Ascending aorta (tissue), 2 donors: ENCODE data around the gene ZC3H7B. TPM values are rescaled to one million over a fixed set of nuclear protein-coding genes. Genes with fewer than 3 reads are reported as not detected.

Experiments used
- DNase-seq, 2 donors: peaks; one replicate each; pipeline ENCODE4 v3.0.0-alpha.2; 2019; ENCODE audit warnings: low spot score in 2 of 2
- H3K27ac ChIP-seq, 2 donors: fragments of 200-600 bp; sonication (generic); one replicate each; pipeline ENCODE4 v1.5.1; 2016 to 2017; ENCODE audit warnings: mild to moderate bottlenecking in 1 of 2
- H3K27me3 ChIP-seq: fragments of 200-600 bp; sonication (generic); one replicate; pipeline ENCODE4 v1.5.1; 2017
- H3K36me3 ChIP-seq, 2 donors: fragments of 200-600 bp; sonication (generic); one replicate each; pipeline ENCODE4 v1.5.1; 2016
- H3K4me1 ChIP-seq, 2 donors: fragments of 200-600 bp; sonication (generic); one replicate each; pipeline ENCODE4 v1.5.1; 2016 to 2017; ENCODE audit warnings: mild to moderate bottlenecking in 1 of 2
- H3K4me3 ChIP-seq, 2 donors: fragments of 200-600 bp; sonication (generic); one replicate each; pipeline ENCODE4 v1.5.1; 2016 to 2017; ENCODE audit warnings: mild to moderate bottlenecking in 1 of 2
- H3K9me3 ChIP-seq, 2 donors: fragments of 200-600 bp; sonication (generic); one replicate each; pipeline ENCODE4 v1.5.1; 2016
- CTCF ChIP-seq, 3 experiments: fragments of 200-600 bp in 2 of 3; fragments of 450-650 bp in 1 of 3; sonication (generic) in 2 of 3; IDR thresholded peaks; one replicate each; pipeline ENCODE4 v1.5.1; 2016 to 2019; ENCODE audit warnings: antibody characterized with exemption in 3 of 3, mild to moderate bottlenecking in 1 of 3, moderate library complexity in 1 of 3
- intact Hi-C: fragments of 100-400 bp; cut with DNase I; formaldehyde crosslinking; loops from one replicate; pipeline ENCODE4 v1.15.1; 2023
- total RNA-seq: library from RNA; depleted of rRNA; stranded (reverse); fragments of >200 nt; gene quantifications from one replicate; pipeline ENCODE4 v1.1.0, GENCODE V29; 2016

Gene ZC3H7B
- total RNA-seq, 1 donor from 2014 or later = 54.9 TPM

DNA sequence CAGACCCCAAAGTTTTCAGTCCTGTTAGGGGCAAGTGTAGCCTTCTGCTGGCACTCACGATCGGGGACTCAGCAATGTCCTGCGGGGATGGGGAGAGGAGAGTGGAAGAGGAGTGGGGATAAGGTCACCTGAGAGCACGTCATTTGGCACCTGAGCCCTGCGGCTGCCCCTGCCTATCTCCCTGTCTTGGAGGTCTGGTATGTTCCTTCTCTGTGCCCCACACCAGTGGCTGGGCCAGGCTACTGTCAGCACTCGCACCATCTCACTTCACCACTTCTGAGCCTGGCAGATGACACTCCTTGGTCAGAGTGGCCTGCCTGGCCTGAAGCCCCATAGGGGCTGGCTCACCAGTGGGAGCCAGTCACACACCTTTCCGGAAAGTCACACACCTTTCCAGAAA lies 40.5 kb upstream of the ZC3H7B start:
- Histone ChIP-seq H3K27ac (no peak overlapping the region), H3K9me3 (no peaks in the 10 kb centered on the region), H3K4me3 (no peak overlapping the region), H3K27me3 (no peaks in the 10 kb centered on the region), H3K36me3 (peaks cover 59 to 96% of the 10 kb centered on the region in 2 donors), H3K4me1 (no peaks in the 10 kb centered on the region)
- intact Hi-C loops = no loop called here
- DNase-seq = no peak
- no peak for TF ChIP-seq CTCF (IDR thresholded peaks at IDR 0.05)

DNA sequence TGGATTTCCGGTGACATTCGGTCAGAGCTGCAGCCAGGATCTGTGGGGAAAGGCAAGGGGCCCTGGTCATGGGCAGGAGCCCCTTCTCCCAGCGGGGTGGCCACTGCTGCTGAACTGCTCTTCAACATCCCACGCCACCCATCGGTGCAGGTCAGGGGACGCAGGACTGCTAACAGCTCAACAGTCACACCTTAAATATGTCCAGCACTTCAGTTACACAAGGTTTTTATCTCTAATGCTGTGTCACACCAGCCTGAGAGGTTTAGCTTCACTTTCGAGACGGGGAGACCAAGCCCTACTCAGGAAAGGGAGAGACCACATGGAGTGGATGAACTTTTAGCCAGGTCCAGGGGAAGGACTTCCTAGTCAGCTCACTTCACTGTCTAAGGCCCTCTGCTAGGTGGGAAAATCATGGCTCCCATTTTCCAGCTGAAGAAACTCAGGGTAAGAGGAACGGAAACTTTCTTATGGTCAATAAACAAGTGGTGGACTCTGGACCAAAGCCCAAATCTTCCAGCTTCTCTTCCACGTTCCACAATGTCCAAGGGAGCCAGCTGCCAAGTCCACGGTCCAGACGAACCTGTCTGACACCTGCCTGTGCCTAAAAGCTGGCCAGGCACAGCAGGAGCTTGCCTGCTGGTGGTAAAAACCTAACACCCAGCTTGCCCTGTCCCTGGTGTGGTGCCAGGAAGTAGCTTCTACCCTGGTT lies 39.6 kb upstream of the ZC3H7B start:
- peaks cover 56 to 94% of the 10 kb centered on the region in 2 donors for H3K36me3 ChIP-seq
- intact Hi-C loops = no loop called here
- H3K27me3 ChIP-seq = no peaks in the 10 kb centered on the region
- no peak overlapping the region for H3K4me3 ChIP-seq
- no peak overlapping the region for H3K27ac ChIP-seq
- H3K4me1 ChIP-seq = no peaks in the 10 kb centered on the region
- DNase-seq = no peak
- TF ChIP-seq CTCF (IDR thresholded peaks at IDR 0.05) = no peak
- no peaks in the 10 kb centered on the region for H3K9me3 ChIP-seq

DNA sequence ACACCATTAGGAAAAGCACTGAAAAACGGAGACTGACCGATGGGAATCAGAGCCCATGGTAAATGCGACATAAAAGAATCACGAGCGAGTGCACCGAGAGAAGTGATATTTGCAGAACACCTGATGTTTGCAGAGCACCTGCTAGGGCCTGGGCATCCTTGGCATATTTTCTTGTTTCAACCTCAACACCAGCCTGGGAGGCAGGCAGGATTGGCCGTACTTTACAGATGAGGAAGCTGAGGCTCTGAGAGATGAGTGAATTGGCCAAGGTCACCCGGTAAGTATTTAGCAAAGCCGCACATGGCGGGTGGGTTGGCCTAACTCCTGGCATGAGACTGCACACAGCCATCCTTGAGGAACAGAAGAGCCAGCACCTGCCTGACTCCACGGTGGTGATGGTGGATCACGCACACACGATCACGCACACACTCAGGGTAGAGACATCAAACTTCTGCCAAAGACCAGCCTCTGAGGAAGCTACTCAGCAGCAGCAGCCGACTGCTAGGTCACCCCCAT lies 39.0 kb upstream of the ZC3H7B start:
- no peak overlapping the region for H3K4me3 ChIP-seq
- intact Hi-C loops = no loop called here
- DNase-seq = no peak
- H3K4me1 ChIP-seq = no peaks in the 10 kb centered on the region
- no peak overlapping the region for H3K27ac ChIP-seq
- no peaks in the 10 kb centered on the region for H3K27me3 ChIP-seq
- peaks cover 57 to 93% of the 10 kb centered on the region in 2 donors for H3K36me3 ChIP-seq
- H3K9me3 ChIP-seq = no peaks in the 10 kb centered on the region
- no peak for TF ChIP-seq CTCF (IDR thresholded peaks at IDR 0.05)

DNA sequence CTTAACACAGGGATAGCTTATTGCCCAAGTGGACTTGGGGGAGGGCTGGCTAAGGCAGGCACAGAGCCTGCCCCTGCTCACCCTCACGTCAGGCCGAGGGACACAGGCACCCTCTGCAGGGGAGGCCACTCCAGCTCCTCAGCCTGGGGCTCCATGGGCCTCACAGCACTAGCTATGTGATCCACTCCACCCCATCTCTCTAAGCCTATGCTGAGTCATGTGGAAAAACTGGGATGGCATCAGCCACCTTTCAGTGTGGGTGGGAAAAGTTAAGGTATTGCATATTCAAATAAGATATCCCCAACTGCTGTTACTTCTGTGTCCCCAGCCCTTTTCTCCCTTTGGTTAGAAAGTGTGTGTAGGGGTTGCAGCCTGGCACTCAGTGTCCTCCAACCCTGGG lies 37.6 kb upstream of the ZC3H7B start:
- no peak for DNase-seq
- H3K27ac ChIP-seq = no peak overlapping the region
- no peak for TF ChIP-seq CTCF (IDR thresholded peaks at IDR 0.05)
- intact Hi-C loops = no loop called here
- H3K4me1 ChIP-seq = no peaks in the 10 kb centered on the region
- no peaks in the 10 kb centered on the region for H3K27me3 ChIP-seq
- H3K4me3 ChIP-seq = no peak overlapping the region
- peaks cover 62 to 93% of the 10 kb centered on the region in 2 donors for H3K36me3 ChIP-seq
- no peaks in the 10 kb centered on the region for H3K9me3 ChIP-seq

DNA sequence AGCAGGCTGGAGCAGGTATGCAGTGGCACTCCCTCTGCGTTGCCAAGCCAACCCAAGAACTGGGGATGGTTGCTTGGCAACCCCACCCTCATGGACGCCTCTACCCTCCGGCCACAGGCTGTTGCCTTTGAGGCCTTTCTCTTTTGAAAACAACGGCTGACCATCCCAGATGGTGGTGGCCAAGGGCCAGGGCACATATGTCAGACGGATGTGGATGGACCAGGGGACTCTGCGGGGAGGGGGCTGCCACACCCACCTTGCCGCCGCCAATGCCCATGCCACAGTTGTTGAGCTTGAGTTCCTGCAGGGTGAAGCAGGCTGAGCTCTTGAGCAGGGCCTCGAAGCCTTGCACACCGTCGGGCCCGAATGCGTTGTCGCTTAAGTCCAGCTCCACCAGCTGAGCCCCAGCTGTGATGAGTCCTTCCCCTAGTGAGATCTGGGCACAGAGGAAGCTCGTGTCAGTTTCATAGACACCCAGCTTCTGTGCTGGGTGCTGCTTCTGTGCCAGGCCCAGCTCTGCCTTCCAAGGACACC lies 36.9 kb upstream of the ZC3H7B start:
- H3K36me3 ChIP-seq = peaks cover 69 to 95% of the 10 kb centered on the region in 2 donors
- H3K27me3 ChIP-seq = no peaks in the 10 kb centered on the region
- DNase-seq = no peak
- no peak overlapping the region for H3K4me3 ChIP-seq
- H3K4me1 ChIP-seq = no peaks in the 10 kb centered on the region
- H3K9me3 ChIP-seq = no peaks in the 10 kb centered on the region
- TF ChIP-seq CTCF (IDR thresholded peaks at IDR 0.05) = no peak
- H3K27ac ChIP-seq = no peak overlapping the region
- intact Hi-C loops = no loop called here
